Prostate gland (tissue), 2 donors: ENCODE measurements around the gene ADAMTS3. TPM values are rescaled to one million over a fixed set of nuclear protein-coding genes. Genes with fewer than 3 reads are reported as not detected.

Source experiments
- DNase-seq: peaks from one replicate; pipeline ENCODE4 v3.0.0-alpha.2; 2019; ENCODE audit warnings: low spot score
- H3K27ac ChIP-seq, 2 donors: fragments of 200-600 bp; sonication (generic); 2 replicates each; pipeline ENCODE4 v1.5.1; 2017 to 2019
- H3K27me3 ChIP-seq: fragments of 200-600 bp; sonication (generic); replicated peaks from 2 replicates; pipeline ENCODE4 v1.5.1; 2019; ENCODE audit not compliant: insufficient read depth
- H3K36me3 ChIP-seq, 2 donors: fragments of 200-600 bp; sonication (generic); 1 replicate in 1 of 2; 2 replicates in 1 of 2; pipeline versions ENCODE4 v1.5.1 to v1.8.1; 2017 to 2019
- H3K4me1 ChIP-seq: fragments of 200-600 bp; sonication (generic); replicated peaks from 2 replicates; pipeline ENCODE4 v1.5.1; 2019
- H3K4me3 ChIP-seq, 2 donors: fragments of 200-600 bp; sonication (generic); 2 replicates each; pipeline ENCODE4 v1.5.1; 2017 to 2019
- H3K9me3 ChIP-seq: fragments of 200-600 bp; sonication (generic); 2 replicates; pipeline ENCODE4 v1.5.1; 2017
- CTCF ChIP-seq, 4 experiments: fragments of 200-600 bp in 2 of 4; fragments of 450-650 bp in 2 of 4; sonication (generic) in 2 of 4; IDR thresholded peaks; 1 replicate in 3 of 4; 2 replicates in 1 of 4; pipeline ENCODE4 v1.5.1; 2016 to 2019; ENCODE audit warnings: antibody characterized with exemption in 4 of 4, mild to moderate bottlenecking in 2 of 4, moderate library complexity in 2 of 4
- POLR2A ChIP-seq: fragments of 450-650 bp; IDR thresholded peaks from one replicate; pipeline ENCODE4 v1.6.1; 2016; ENCODE audit warnings: antibody characterized with exemption, mild to moderate bottlenecking
- POLR2AphosphoS5 ChIP-seq: sonication (generic); formaldehyde crosslinking; IDR thresholded peaks from one replicate; pipeline ENCODE4 v1.6.1; 2017; ENCODE audit warnings: antibody characterized with exemption
- WGBS: methylation state at CpG from one replicate; pipeline ENCODE4 v1.1.5; 2018; 5-methylcytosine and 5-hydroxymethylcytosine counted together
- intact Hi-C: fragments of 100-400 bp; cut with DNase I; formaldehyde crosslinking; loops from one replicate; pipeline ENCODE4 v1.14.2; 2022
- total RNA-seq, 2 donors: library from RNA; depleted of rRNA; stranded (reverse); fragments of >200 nt; gene quantifications; one replicate each; pipeline ENCODE4 v1.1.0, GENCODE V29; 2016

Gene ADAMTS3
- total RNA-seq, 2 donors from 2014 or later, result 0.36 to 4.0 TPM

GRCh38 chr4:72564184-72564583 is 4.8 kb downstream of the ADAMTS3 start:
- TF ChIP-seq POLR2A (no peak), POLR2AphosphoS5 (no peak), CTCF (IDR thresholded peaks at IDR 0.05) (no peak)
- no peaks in the 10 kb centered on the region for H3K4me1 ChIP-seq
- no peak for DNase-seq
- no peak overlapping the region for H3K4me3 ChIP-seq
- 100% methylated on average over 1 of the region's 1 CpG for WGBS
- H3K27ac ChIP-seq, result no peak overlapping the region
- intact Hi-C loops, result no loop called here
- no peaks in the 10 kb centered on the region for H3K27me3 ChIP-seq
- H3K36me3 ChIP-seq, result no peaks in the 10 kb centered on the region
- no peaks in the 10 kb centered on the region for H3K9me3 ChIP-seq

DNA sequence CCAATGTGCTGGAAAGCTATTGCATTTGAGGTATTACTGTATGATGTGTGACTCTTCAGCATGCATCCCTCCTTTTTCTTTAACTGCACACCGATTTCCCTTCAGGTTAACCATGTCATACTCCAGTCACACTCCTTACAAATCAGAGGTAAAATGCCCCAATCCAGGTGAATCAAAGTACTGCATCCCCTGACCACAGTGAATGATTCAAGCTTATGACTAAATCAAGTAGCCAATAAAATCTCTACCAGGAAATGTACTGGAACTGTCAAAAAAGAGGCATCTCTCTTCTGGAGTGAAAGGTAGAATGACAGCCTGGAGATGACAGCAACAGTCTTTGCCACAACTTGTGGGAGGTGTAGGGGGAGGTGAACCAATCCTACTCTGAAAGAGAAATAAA is 10.4 kb downstream of the ADAMTS3 start:
- no peak for DNase-seq
- 90% methylated on average over 1 of the region's 1 CpG for WGBS
- Histone ChIP-seq H3K9me3 (no peaks in the 10 kb centered on the region), H3K27me3 (no peaks in the 10 kb centered on the region), H3K4me3 (no peak overlapping the region), H3K27ac (no peak overlapping the region), H3K36me3 (no peaks in the 10 kb centered on the region), H3K4me1 (no peaks in the 10 kb centered on the region)
- TF ChIP-seq POLR2AphosphoS5 (no peak), POLR2A (no peak), CTCF (IDR thresholded peaks at IDR 0.05) (no peak)
- intact Hi-C loops, result no loop called here

- Histone ChIP-seq H3K36me3 (no peaks in the 10 kb centered on the region), H3K4me3 (no peak overlapping the region), H3K4me1 (no peaks in the 10 kb centered on the region), H3K27me3 (no peaks in the 10 kb centered on the region), H3K9me3 (no peaks in the 10 kb centered on the region), H3K27ac (no peak overlapping the region)
- DNase-seq, result no peak
- WGBS, result 74% methylated on average over 5 of the region's 5 CpGs
- intact Hi-C loops, result no loop called here
- no peak for TF ChIP-seq CTCF (IDR thresholded peaks at IDR 0.05)
Measured at GRCh38 chr4:72557021-72557420, 12.0 kb downstream of the ADAMTS3 start.

DNA sequence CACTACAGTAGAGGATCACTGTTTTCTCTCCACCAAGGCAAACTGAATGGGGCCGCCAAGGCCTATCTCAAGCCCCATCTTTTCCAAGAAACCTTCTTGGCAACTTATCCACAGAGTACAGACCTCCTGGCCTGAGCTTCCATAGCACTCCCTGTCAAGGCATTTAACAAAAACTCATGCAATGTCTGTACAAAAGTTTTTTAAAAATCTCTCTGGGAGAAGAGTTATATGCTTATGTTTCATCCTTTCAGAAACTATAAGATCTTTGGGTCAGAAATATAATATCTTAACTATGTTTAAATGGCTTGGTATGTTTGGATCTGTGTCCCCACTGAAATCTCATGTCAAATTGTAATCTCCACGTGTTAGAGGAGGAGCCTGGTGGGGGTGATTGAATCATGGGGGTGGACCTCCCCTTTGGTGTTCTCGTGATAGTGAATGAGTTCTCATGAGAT is 13.6 kb downstream of the ADAMTS3 start:
- intact Hi-C loops, result no loop called here
- Histone ChIP-seq H3K27ac (no peak overlapping the region), H3K4me1 (no peaks in the 10 kb centered on the region), H3K27me3 (no peaks in the 10 kb centered on the region), H3K9me3 (no peaks in the 10 kb centered on the region), H3K4me3 (no peak overlapping the region), H3K36me3 (no peaks in the 10 kb centered on the region)
- 59% methylated on average over 3 of the region's 3 CpGs for WGBS
- DNase-seq, result no peak
- TF ChIP-seq POLR2A, result no peak
- no peak for TF ChIP-seq POLR2AphosphoS5
- no peak for TF ChIP-seq CTCF (IDR thresholded peaks at IDR 0.05)

GRCh38 chr4:72553540-72554337 is 15.3 kb downstream of the ADAMTS3 start:
- intact Hi-C loops, result no loop called here
- no peak for DNase-seq
- 100% methylated on average over 1 of the region's 1 CpG for WGBS

More at GRCh38 chr4:72553540-72554337, 15.3 kb downstream of the ADAMTS3 start:
- TF ChIP-seq POLR2A (no peak), POLR2AphosphoS5 (no peak), CTCF (IDR thresholded peaks at IDR 0.05) (no peak)
- Histone ChIP-seq H3K4me3 (no peak overlapping the region), H3K4me1 (no peaks in the 10 kb centered on the region), H3K9me3 (no peaks in the 10 kb centered on the region), H3K27ac (no peak overlapping the region), H3K36me3 (no peaks in the 10 kb centered on the region), H3K27me3 (no peaks in the 10 kb centered on the region)
